GM23338 (cell line): ENCODE data around the gene ZC3H8.

ENCODE experiments used
- CREB1 ChIP-seq: fragments of 250-450 bp; sonication (Bioruptor Pico); IDR thresholded peaks from 2 replicates; pipeline ENCODE4 v1.5.0; 2020; ENCODE audit warnings: low read depth, mild to moderate bottlenecking, moderate library complexity
- EZH2 ChIP-seq: fragments of 200-600 bp; sonication (generic); IDR thresholded peaks from one replicate; pipeline ENCODE4 v1.8.0; 2017; ENCODE audit warnings: antibody characterized with exemption, mild to moderate bottlenecking, low read depth; ENCODE audit not compliant: unreplicated experiment
- NANOG ChIP-seq: IDR thresholded peaks from 2 replicates; pipeline ENCODE4 v1.6.1; 2016; ENCODE audit warnings: antibody characterized with exemption, borderline replicate concordance
- POLR2AphosphoS5 ChIP-seq: IDR thresholded peaks from 2 replicates; pipeline ENCODE4 v1.6.1; 2016; ENCODE audit warnings: antibody characterized with exemption, low read depth
- ZNF331 ChIP-seq: fragments of 250-450 bp; sonication (Bioruptor Pico); IDR thresholded peaks from 2 replicates; pipeline ENCODE4 v1.5.0; 2020; ENCODE audit warnings: low read depth, mild to moderate bottlenecking, moderate library complexity
- TF ChIP-seq, protein P1 (sequence below), 2 experiments: fragments of 200-600 bp in 1 of 2; sonication (generic) in 1 of 2; conservative IDR thresholded peaks; 2 replicates each; pipeline versions ENCODE4 v1.5.1 to v1.6.1; 2016 to 2017; ENCODE audit warnings: antibody characterized with exemption in 2 of 2, low read depth in 2 of 2, mild to moderate bottlenecking in 2 of 2, moderate library complexity in 1 of 2
- TF ChIP-seq, protein P2 (sequence below): IDR thresholded peaks from one replicate; pipeline ENCODE4 v1.6.1; 2018; ENCODE audit warnings: antibody characterized with exemption; ENCODE audit not compliant: unreplicated experiment

DNA sequence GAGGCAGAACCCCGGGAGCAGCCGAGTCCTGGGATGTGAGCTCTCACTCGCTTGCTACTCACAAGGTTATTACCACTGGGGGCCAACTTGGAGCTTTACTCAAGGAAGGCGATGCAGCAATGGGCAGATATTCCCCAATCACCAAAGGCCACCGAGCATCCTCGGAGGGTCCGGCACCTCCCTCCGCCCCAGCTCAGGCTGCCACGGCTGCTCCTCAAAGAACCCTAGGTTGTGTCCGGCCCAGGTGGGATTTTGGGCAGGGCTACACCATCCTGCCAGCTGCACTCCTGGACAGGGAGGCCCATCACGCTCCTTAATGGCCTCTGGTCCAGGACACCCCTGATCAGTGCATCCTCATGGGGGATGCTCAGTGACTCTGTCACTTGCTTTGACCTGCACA, 91.9 kb downstream of the ZC3H8 start:
- no peak for TF ChIP-seq POLR2AphosphoS5
- TF ChIP-seq, protein P1, sequence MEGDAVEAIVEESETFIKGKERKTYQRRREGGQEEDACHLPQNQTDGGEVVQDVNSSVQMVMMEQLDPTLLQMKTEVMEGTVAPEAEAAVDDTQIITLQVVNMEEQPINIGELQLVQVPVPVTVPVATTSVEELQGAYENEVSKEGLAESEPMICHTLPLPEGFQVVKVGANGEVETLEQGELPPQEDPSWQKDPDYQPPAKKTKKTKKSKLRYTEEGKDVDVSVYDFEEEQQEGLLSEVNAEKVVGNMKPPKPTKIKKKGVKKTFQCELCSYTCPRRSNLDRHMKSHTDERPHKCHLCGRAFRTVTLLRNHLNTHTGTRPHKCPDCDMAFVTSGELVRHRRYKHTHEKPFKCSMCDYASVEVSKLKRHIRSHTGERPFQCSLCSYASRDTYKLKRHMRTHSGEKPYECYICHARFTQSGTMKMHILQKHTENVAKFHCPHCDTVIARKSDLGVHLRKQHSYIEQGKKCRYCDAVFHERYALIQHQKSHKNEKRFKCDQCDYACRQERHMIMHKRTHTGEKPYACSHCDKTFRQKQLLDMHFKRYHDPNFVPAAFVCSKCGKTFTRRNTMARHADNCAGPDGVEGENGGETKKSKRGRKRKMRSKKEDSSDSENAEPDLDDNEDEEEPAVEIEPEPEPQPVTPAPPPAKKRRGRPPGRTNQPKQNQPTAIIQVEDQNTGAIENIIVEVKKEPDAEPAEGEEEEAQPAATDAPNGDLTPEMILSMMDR (conservative IDR thresholded peaks at IDR 0.05; ENCODE audit: low read depth in 2 of 2), result no peak
- TF ChIP-seq EZH2, result no peak
- no peak for TF ChIP-seq CREB1 (CRISPR knock-in tag)
- TF ChIP-seq, protein P2, sequence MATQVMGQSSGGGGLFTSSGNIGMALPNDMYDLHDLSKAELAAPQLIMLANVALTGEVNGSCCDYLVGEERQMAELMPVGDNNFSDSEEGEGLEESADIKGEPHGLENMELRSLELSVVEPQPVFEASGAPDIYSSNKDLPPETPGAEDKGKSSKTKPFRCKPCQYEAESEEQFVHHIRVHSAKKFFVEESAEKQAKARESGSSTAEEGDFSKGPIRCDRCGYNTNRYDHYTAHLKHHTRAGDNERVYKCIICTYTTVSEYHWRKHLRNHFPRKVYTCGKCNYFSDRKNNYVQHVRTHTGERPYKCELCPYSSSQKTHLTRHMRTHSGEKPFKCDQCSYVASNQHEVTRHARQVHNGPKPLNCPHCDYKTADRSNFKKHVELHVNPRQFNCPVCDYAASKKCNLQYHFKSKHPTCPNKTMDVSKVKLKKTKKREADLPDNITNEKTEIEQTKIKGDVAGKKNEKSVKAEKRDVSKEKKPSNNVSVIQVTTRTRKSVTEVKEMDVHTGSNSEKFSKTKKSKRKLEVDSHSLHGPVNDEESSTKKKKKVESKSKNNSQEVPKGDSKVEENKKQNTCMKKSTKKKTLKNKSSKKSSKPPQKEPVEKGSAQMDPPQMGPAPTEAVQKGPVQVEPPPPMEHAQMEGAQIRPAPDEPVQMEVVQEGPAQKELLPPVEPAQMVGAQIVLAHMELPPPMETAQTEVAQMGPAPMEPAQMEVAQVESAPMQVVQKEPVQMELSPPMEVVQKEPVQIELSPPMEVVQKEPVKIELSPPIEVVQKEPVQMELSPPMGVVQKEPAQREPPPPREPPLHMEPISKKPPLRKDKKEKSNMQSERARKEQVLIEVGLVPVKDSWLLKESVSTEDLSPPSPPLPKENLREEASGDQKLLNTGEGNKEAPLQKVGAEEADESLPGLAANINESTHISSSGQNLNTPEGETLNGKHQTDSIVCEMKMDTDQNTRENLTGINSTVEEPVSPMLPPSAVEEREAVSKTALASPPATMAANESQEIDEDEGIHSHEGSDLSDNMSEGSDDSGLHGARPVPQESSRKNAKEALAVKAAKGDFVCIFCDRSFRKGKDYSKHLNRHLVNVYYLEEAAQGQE, result no peak
- TF ChIP-seq ZNF331 (CRISPR knock-in tag), result no peak
- no peak for TF ChIP-seq NANOG
